ENCODE results near the gene LCLAT1.
"Not testable (repeated sequence)": the region's sequence is repeated elsewhere in the genome, so short reads cannot be mapped to it uniquely, and the experiment has no call there.

The LCLAT1 gene

DNA sequence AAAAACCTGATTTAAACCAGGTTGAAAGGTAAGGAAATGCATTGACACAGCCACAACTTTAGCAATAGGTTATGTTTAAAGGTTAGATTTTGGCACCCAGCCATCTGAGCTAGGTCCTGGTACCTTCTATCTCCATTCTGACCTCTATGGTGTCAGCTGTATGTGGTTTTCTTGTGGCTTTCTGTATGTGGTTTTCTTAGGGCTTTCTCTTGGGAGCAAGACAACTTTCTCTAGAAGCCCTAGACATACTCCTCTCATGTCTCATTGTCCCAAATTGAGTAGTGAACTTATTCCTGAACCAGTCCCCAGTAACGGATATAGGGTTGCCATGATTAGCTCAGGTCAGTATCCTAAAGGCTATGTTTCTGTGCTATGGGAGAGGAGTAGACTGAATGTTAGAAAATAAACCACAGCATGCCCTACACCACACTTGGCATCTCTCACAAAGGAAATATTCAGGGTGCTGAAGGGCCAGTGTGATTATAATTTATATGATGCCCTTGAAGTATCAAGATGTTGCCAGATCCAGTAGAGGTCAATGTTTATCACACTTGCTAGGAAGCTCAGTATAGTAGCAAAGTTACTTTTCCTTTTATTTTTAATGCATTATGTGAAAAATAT is 184.1 kb downstream of the LCLAT1 start:
- H3K27me3 ChIP-seq (replicated peaks; ENCODE audit: control insufficient read depth, insufficient read depth, low read length) = no peaks in the 10 kb centered on the region
- no peaks in the 10 kb centered on the region for H3K36me3 ChIP-seq (ENCODE audit: control insufficient read depth, insufficient read depth, low read length)
- DNase-seq (ENCODE audit: extremely low read depth, insufficient read length) = no peak
- H3K4me3 ChIP-seq (replicated peaks; ENCODE audit: low read depth, low read length) = no peak overlapping the region
- TF ChIP-seq, protein P1, sequence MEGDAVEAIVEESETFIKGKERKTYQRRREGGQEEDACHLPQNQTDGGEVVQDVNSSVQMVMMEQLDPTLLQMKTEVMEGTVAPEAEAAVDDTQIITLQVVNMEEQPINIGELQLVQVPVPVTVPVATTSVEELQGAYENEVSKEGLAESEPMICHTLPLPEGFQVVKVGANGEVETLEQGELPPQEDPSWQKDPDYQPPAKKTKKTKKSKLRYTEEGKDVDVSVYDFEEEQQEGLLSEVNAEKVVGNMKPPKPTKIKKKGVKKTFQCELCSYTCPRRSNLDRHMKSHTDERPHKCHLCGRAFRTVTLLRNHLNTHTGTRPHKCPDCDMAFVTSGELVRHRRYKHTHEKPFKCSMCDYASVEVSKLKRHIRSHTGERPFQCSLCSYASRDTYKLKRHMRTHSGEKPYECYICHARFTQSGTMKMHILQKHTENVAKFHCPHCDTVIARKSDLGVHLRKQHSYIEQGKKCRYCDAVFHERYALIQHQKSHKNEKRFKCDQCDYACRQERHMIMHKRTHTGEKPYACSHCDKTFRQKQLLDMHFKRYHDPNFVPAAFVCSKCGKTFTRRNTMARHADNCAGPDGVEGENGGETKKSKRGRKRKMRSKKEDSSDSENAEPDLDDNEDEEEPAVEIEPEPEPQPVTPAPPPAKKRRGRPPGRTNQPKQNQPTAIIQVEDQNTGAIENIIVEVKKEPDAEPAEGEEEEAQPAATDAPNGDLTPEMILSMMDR (IDR thresholded peaks at IDR 0.05; ENCODE audit: insufficient read depth, low read length, poor library complexity, severe bottlenecking) = no peak

DNA sequence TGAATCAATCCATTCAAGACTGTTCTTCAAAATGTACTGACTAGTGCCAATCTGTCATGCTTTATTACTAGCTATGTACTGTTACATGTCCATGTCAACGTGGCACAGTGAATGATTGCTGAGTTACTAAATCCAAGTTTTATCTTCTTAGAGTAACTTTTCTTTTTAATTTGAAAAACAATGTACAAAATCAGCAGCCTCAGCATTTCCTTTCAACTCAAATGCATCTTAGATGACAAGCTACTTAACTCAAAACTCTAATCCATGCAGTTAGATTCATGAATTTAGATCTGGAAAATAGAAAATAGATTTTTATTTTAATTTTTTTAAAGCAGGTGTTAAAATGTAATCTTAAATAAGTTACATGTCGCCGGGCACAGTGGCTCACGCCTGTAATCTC is 186.0 kb downstream of the LCLAT1 start:
- Histone ChIP-seq H3K27me3 (replicated peaks; ENCODE audit: control insufficient read depth, insufficient read depth, low read length) (no peaks in the 10 kb centered on the region), H3K36me3 (ENCODE audit: control insufficient read depth, insufficient read depth, low read length) (no peaks in the 10 kb centered on the region; the same call in 1 of the 2 replicates), H3K4me3 (replicated peaks; ENCODE audit: low read depth, low read length) (no peak overlapping the region)
- DNase-seq (ENCODE audit: extremely low read depth, insufficient read length) = no peak
- TF ChIP-seq, protein P1 (IDR thresholded peaks at IDR 0.05; ENCODE audit: insufficient read depth, low read length, poor library complexity, severe bottlenecking) = no peak

DNA sequence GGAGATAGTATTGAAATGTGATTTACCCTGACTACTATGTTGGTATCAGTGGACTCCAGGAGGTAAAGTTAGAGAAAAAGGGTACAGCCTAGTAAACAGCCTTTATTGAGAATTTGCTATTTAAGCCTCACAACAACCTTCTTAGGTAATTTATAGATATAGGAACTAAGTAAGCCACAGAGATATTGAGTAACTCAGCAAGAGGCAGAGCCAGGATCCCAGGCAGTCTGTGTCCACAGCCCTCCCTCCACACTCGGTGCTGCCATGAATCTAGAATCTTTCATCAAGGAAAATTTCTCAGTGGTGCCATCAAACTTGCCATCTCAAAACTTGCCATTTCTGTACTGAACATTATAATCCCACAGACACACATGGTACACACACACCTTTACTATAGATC is 189.3 kb downstream of the LCLAT1 start:
- H3K36me3 ChIP-seq (ENCODE audit: control insufficient read depth, insufficient read depth, low read length) = no peaks in the 10 kb centered on the region; the same call in 1 of the 2 replicates
- H3K4me3 ChIP-seq (replicated peaks; ENCODE audit: low read depth, low read length) = no peak overlapping the region
- TF ChIP-seq, protein P1 (IDR thresholded peaks at IDR 0.05; ENCODE audit: insufficient read depth, low read length, poor library complexity, severe bottlenecking) = no peak
- DNase-seq (ENCODE audit: extremely low read depth, insufficient read length) = no peak
- no peaks in the 10 kb centered on the region for H3K27me3 ChIP-seq (replicated peaks; ENCODE audit: control insufficient read depth, insufficient read depth, low read length)

DNA sequence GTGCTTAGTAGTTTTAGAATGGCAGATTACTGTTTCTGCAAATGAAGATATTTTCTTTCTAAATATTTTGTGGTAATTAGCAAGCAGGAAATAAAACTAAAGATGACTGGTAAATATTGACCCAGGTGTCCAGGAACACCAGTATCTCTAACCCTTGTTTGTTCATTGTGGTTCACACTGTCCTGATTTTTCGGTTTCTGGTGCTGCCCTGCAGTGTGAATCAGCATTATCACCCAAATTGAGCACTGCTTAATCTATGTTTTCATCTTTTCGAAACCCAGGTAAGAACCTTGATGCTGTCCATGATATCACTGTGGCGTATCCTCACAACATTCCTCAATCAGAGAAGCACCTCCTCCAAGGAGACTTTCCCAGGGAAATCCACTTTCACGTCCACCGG is 192.8 kb downstream of the LCLAT1 start:
- Histone ChIP-seq H3K4me3 (replicated peaks; ENCODE audit: low read depth, low read length) (no peak overlapping the region), H3K27me3 (replicated peaks; ENCODE audit: control insufficient read depth, insufficient read depth, low read length) (no peaks in the 10 kb centered on the region), H3K36me3 (ENCODE audit: control insufficient read depth, insufficient read depth, low read length) (no peaks in the 10 kb centered on the region; the same call in 1 of the 2 replicates)
- TF ChIP-seq, protein P1 (IDR thresholded peaks at IDR 0.05; ENCODE audit: insufficient read depth, low read length, poor library complexity, severe bottlenecking) = no peak
- no peak for DNase-seq (ENCODE audit: extremely low read depth, insufficient read length)

DNA sequence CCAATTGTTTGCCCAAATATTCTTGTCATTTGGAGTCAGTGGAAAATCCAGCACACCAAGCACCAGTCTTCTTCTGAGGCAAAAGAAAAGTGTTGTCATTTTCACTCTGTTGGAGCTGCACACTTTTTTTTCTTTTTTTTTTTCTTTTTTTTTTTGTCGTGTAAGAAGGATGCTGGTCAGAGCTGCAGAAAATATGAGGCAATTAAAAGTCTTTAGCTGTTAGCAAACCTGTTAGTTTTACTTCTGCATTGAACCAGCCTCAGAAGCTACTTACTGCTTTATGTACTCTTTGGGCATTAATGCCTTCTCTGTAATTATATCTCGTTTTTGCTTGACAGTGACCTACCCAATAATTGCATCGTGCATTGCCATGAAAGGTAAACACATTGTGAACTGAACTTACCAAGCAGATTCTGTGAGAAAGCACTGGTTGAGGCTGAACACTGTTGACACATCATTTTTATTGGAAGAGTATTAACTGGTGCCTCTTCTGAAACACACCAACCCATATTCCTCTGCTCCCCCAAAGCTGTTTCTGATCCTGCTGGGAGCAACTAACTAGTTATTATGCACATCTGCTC is 194.8 kb downstream of the LCLAT1 start:
- Histone ChIP-seq H3K27me3 (replicated peaks; ENCODE audit: control insufficient read depth, insufficient read depth, low read length) (no peaks in the 10 kb centered on the region), H3K4me3 (replicated peaks; ENCODE audit: low read depth, low read length) (no peak overlapping the region), H3K36me3 (ENCODE audit: control insufficient read depth, insufficient read depth, low read length) (no peaks in the 10 kb centered on the region; the same call in 1 of the 2 replicates)
- TF ChIP-seq, protein P1 (IDR thresholded peaks at IDR 0.05; ENCODE audit: insufficient read depth, low read length, poor library complexity, severe bottlenecking) = no peak
- DNase-seq (ENCODE audit: extremely low read depth, insufficient read length) = no peak

DNA sequence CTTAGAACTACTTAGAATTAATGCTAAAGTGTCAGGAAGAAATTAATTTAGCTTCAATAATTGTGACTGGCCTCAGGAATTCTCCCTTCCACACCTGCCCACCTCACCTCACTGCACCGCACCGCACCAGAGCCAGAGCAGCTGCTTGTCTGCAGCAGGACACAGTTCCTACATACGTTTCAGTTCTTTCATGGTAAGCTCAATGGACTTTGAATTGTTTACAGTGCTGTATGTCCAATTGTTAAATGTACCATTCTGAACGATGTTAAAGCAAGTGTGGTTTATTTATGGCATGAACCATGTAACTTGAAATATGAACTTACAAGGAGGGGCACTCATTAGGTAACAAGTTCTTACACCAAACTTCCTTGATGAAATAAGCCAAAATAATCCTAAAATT is 196.0 kb downstream of the LCLAT1 start:
- H3K27me3 ChIP-seq (replicated peaks; ENCODE audit: control insufficient read depth, insufficient read depth, low read length); H3K36me3 ChIP-seq (ENCODE audit: control insufficient read depth, insufficient read depth, low read length); DNase-seq (ENCODE audit: extremely low read depth, insufficient read length): not testable (repeated sequence)

More for the DNA sequence above, 196.0 kb downstream of the LCLAT1 start:
- H3K4me3 ChIP-seq (replicated peaks; ENCODE audit: low read depth, low read length) = not testable (repeated sequence)
